Measurements from ENCODE around the gene PRKCH. TPM values are rescaled to one million over a fixed set of nuclear protein-coding genes. Genes with fewer than 3 reads are reported as not detected.

The PRKCH gene
- total RNA-seq, 1 experiment from 2014 or later, result 5.2 TPM

DNA sequence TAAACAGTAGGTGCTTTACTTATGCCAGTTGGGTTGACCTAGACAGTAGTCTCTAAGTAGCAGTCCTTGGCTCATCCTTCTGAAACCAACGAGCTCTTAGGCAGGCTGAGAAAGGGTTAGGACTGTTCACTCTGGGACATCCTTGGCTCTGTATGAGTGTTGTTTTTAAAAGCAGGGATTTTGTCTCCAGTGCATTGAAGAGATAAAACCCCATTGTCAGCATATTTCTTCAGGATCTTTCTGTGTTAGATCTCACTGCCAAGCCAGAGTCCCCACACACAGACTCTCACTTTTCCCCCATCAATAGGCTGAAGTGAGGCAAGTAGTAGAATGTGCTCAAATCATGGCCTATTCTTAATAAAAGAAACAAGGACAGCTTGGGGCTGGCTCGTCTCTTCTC lies 250.5 kb downstream of the PRKCH start:
- no peaks in the 10 kb centered on the region for H3K4me1 ChIP-seq (ENCODE audit: insufficient read depth, low read length)
- no peak overlapping the region for H2AFZ ChIP-seq (ENCODE audit: low read length)
- Mint-ChIP-seq H3K4me1 (peaks cover 30% of the 10 kb centered on the region in 2 experiments), H3K27ac (no peak overlapping the region), H3K9me3 (no peaks in the 10 kb centered on the region; a peak in 1 of 5 replicates), H3K4me3 (no peak overlapping the region), H3K36me3 (ENCODE audit: insufficient read depth in 1 of 3, low read depth in 3 of 3) (no peaks in the 10 kb centered on the region), H3K27me3 (ENCODE audit: low read depth) (peaks cover 18% of the 10 kb centered on the region)
- no peak overlapping the region for H3K18ac ChIP-seq (ENCODE audit: insufficient read length, low read depth, low read length)
- no peak overlapping the region for H4K8ac ChIP-seq (replicated peaks; ENCODE audit: insufficient read length, low read depth, low read length)
- no peak for DNase-seq
- H3K23me2 ChIP-seq (ENCODE audit: insufficient read length, low read depth, low read length, poor library complexity, severe bottlenecking), result peaks cover 3% of the 10 kb centered on the region
- no peak overlapping the region for H3T11ph ChIP-seq (ENCODE audit: low read length)
- no peak overlapping the region for H2BK15ac ChIP-seq (ENCODE audit: low read depth, low read length)
- no peak overlapping the region for H2BK120ac ChIP-seq (ENCODE audit: low read depth, low read length, poor library complexity, severe bottlenecking)
- H2AK5ac ChIP-seq (ENCODE audit: insufficient read length, low read length), result no peak overlapping the region
- H4K91ac ChIP-seq (ENCODE audit: insufficient read length, low read depth, low read length), result no peak overlapping the region
- H3K27ac ChIP-seq (ENCODE audit: insufficient read length, low read depth, low read length), result no peak overlapping the region
- TF ChIP-seq, protein P1, sequence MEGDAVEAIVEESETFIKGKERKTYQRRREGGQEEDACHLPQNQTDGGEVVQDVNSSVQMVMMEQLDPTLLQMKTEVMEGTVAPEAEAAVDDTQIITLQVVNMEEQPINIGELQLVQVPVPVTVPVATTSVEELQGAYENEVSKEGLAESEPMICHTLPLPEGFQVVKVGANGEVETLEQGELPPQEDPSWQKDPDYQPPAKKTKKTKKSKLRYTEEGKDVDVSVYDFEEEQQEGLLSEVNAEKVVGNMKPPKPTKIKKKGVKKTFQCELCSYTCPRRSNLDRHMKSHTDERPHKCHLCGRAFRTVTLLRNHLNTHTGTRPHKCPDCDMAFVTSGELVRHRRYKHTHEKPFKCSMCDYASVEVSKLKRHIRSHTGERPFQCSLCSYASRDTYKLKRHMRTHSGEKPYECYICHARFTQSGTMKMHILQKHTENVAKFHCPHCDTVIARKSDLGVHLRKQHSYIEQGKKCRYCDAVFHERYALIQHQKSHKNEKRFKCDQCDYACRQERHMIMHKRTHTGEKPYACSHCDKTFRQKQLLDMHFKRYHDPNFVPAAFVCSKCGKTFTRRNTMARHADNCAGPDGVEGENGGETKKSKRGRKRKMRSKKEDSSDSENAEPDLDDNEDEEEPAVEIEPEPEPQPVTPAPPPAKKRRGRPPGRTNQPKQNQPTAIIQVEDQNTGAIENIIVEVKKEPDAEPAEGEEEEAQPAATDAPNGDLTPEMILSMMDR (conservative IDR thresholded peaks at IDR 0.05), result no peak
- no peak overlapping the region for H4K5ac ChIP-seq (ENCODE audit: insufficient read length, low read depth, low read length)
- WGBS (ENCODE audit: extremely low coverage, insufficient read length, low lambda C conversion rate), result no CpG with 5 or more reads among the region's 2 CpGs
- no peaks in the 10 kb centered on the region for H4K20me1 ChIP-seq (ENCODE audit: control insufficient read depth, insufficient read depth, insufficient read length)
- H3K9ac ChIP-seq (ENCODE audit: extremely low read depth, insufficient read length, low read length), result no peak overlapping the region
- H2BK5ac ChIP-seq (ENCODE audit: insufficient read length, low read length), result no peak overlapping the region
- no peak overlapping the region for H3K4ac ChIP-seq (ENCODE audit: low read depth, low read length)
- no peak overlapping the region for H3K23ac ChIP-seq (ENCODE audit: insufficient read length, low read depth, low read length)
- no peaks in the 10 kb centered on the region for H3K9me3 ChIP-seq (ENCODE audit: control insufficient read depth, low read depth, low read length)
- no peak overlapping the region for H2BK20ac ChIP-seq (ENCODE audit: low read depth, low read length, poor library complexity, severe bottlenecking)
- H3K79me2 ChIP-seq (ENCODE audit: insufficient read depth, low read length), result no peaks in the 10 kb centered on the region
- H3K14ac ChIP-seq (ENCODE audit: insufficient read depth, low read length), result no peak overlapping the region
- no peak overlapping the region for H3K56ac ChIP-seq (ENCODE audit: insufficient read length, low read depth, low read length)
- H3K4me2 ChIP-seq (ENCODE audit: insufficient read depth, insufficient read length, low read length), result no peak overlapping the region
- H2BK12ac ChIP-seq (ENCODE audit: insufficient read length, low read depth, low read length), result no peak overlapping the region
- no peaks in the 10 kb centered on the region for H3K79me1 ChIP-seq (ENCODE audit: insufficient read depth, low read depth, low read length, poor library complexity, severe bottlenecking)
- H3K27me3 ChIP-seq (ENCODE audit: insufficient read depth, low read length), result no peaks in the 10 kb centered on the region
